A673 (cell line): ENCODE measurements around the gene NCKAP5. TPM values are rescaled to one million over a fixed set of nuclear protein-coding genes. Genes with fewer than 3 reads are reported as not detected.

Experiments
- BruUV-seq: library from RNA; stranded (reverse); fragments of 400-500 nt; replicated peaks from 2 replicates; lab custom pipeline; 2021; lab: Mats Ljungman, UMichigan
- CTCF ChIA-PET: fragments of 300-600 bp; sonication (Branson Sonifier 250); formaldehyde crosslinking; loops from one replicate; lab custom pipeline; 2022; ENCODE audit warnings: antibody characterized with exemption; lab: Charles Lee
- POLR2A ChIA-PET: fragments of 300-600 bp; sonication (Branson Sonifier 250); formaldehyde crosslinking; loops from one replicate; lab custom pipeline; 2022; ENCODE audit warnings: antibody characterized with exemption; ENCODE audit not compliant: low non-redundant PET; lab: Charles Lee
- DNase-seq: peaks from one replicate; pipeline ENCODE4 v3.0.0-alpha.2; 2015; ENCODE audit warnings: low spot score
- H3K27ac ChIP-seq: fragments of 200-600 bp; sonication (generic); 2 replicates; pipeline ENCODE4 v1.5.1; 2016; ENCODE audit warnings: mixed run types, low read depth, mild to moderate bottlenecking, mixed read lengths, antibody characterized with exemption, low read length; ENCODE audit not compliant: poor library complexity, severe bottlenecking
- H3K27me3 ChIP-seq: fragments of 200-600 bp; sonication (generic); replicated peaks from 2 replicates; pipeline ENCODE4 v1.6.1; 2017; ENCODE audit warnings: mixed run types, low read depth, mild to moderate bottlenecking, mixed read lengths, antibody characterized with exemption, low read length; ENCODE audit not compliant: insufficient read depth, poor library complexity
- H3K36me3 ChIP-seq: fragments of 200-600 bp; sonication (generic); 2 replicates; pipeline ENCODE4 v1.6.1; 2016; ENCODE audit warnings: mixed run types, mild to moderate bottlenecking, mixed read lengths, antibody characterized with exemption, low read length; ENCODE audit not compliant: insufficient read depth, poor library complexity, severe bottlenecking
- H3K4me1 ChIP-seq: fragments of 200-600 bp; sonication (generic); 2 replicates; pipeline ENCODE4 v1.6.1; 2017; ENCODE audit warnings: mixed run types, mild to moderate bottlenecking, mixed read lengths, antibody characterized with exemption, low read length; ENCODE audit not compliant: insufficient read depth, poor library complexity, severe bottlenecking
- H3K4me3 ChIP-seq: fragments of 200-600 bp; sonication (generic); 2 replicates; pipeline ENCODE4 v1.5.1; 2016; ENCODE audit warnings: low read depth, mixed run types, mild to moderate bottlenecking, mixed read lengths, low read length; ENCODE audit not compliant: poor library complexity, severe bottlenecking
- H3K9me3 ChIP-seq: fragments of 200-600 bp; sonication (generic); 2 replicates; pipeline ENCODE4 v1.6.1; 2016; ENCODE audit warnings: mixed run types, low read depth, mild to moderate bottlenecking, mixed read lengths, antibody characterized with exemption, low read length; ENCODE audit not compliant: poor library complexity, severe bottlenecking
- EZH2 ChIP-seq: fragments of 200-600 bp; sonication (generic); IDR thresholded peaks from 2 replicates; pipeline ENCODE4 v1.6.1; 2017; ENCODE audit warnings: borderline replicate concordance, low read depth, mild to moderate bottlenecking, mixed read lengths, antibody characterized with exemption, low read length; ENCODE audit not compliant: poor library complexity, severe bottlenecking
- intact Hi-C: fragments of 100-400 bp; cut with micrococcal nuclease; formaldehyde crosslinking; loops from one replicate; pipeline ENCODE4 v1.10.0; 2022; ENCODE audit not compliant: unreplicated experiment
- total RNA-seq: library from RNA; stranded (reverse); gene quantifications from 2 replicates; pipeline ENCODE4 v1.2.3, GENCODE V29; 2021
- TF ChIP-seq, protein P1 (sequence below): fragments of 300-800, 200-600 bp; sonication (generic); conservative IDR thresholded peaks from 2 replicates; pipeline ENCODE4 v1.5.1; 2017; ENCODE audit warnings: low read depth, mild to moderate bottlenecking, antibody characterized with exemption, low read length, moderate library complexity, mixed read lengths

The NCKAP5 gene
- total RNA-seq, 1 experiment from 2014 or later = 26.6 TPM

DNA sequence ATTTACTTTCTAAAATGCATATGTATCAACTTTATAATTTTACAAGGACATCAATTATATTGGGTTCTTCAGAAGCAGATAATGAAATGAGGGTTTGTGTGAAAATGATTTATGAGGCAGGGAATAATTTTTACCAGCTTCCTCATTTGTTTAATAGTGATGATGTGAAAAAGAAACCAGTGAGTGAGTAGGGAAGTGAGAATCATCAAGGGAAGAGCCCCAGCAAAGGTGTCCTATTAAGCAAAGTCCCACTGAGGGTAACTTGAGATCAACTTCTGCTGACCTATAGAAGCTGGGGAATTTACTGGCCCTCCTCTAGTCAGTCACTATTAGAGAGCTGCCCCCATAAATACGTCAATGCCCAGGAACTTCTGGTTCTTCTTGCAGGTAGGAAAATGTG is 631.5 kb downstream of the NCKAP5 start:
- H3K27me3 ChIP-seq = no peaks in the 10 kb centered on the region
- peak overlapping the region; percentile 1 for H3K27ac ChIP-seq
- CTCF ChIA-PET = no interaction called here
- no peak for DNase-seq
- no peaks in the 10 kb centered on the region for H3K36me3 ChIP-seq
- POLR2A ChIA-PET = interaction anchor here (0.6 kb wide), 1 partner anchor 12 kb away, joined by 3 read pairs; no protein-coding TSS in a partner anchor
- no peak for TF ChIP-seq EZH2
- TF ChIP-seq, protein P1, sequence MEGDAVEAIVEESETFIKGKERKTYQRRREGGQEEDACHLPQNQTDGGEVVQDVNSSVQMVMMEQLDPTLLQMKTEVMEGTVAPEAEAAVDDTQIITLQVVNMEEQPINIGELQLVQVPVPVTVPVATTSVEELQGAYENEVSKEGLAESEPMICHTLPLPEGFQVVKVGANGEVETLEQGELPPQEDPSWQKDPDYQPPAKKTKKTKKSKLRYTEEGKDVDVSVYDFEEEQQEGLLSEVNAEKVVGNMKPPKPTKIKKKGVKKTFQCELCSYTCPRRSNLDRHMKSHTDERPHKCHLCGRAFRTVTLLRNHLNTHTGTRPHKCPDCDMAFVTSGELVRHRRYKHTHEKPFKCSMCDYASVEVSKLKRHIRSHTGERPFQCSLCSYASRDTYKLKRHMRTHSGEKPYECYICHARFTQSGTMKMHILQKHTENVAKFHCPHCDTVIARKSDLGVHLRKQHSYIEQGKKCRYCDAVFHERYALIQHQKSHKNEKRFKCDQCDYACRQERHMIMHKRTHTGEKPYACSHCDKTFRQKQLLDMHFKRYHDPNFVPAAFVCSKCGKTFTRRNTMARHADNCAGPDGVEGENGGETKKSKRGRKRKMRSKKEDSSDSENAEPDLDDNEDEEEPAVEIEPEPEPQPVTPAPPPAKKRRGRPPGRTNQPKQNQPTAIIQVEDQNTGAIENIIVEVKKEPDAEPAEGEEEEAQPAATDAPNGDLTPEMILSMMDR = no peak
- intact Hi-C loops = loop anchor here (10.0 kb wide), 1 partner anchor 238 kb away; no protein-coding TSS in a partner anchor
- no TSS peak for BruUV-seq
- peaks cover 32% of the 10 kb centered on the region for H3K4me1 ChIP-seq
- H3K9me3 ChIP-seq = no peaks in the 10 kb centered on the region
- no peak overlapping the region for H3K4me3 ChIP-seq

- Histone ChIP-seq H3K4me1 (peaks cover 32% of the 10 kb centered on the region), H3K4me3 (no peak overlapping the region), H3K36me3 (no peaks in the 10 kb centered on the region), H3K27ac (no peak overlapping the region), H3K27me3 (no peaks in the 10 kb centered on the region), H3K9me3 (no peaks in the 10 kb centered on the region)
- ChIA-PET POLR2A (no interaction called here), CTCF (no interaction called here)
- TF ChIP-seq, protein P1 = no peak
- TF ChIP-seq EZH2 = no peak
- intact Hi-C loops = loop anchor here (10.0 kb wide), 1 partner anchor 239 kb away; no protein-coding TSS in a partner anchor
- peak; percentile 68 for DNase-seq
- no TSS peak for BruUV-seq
Measured at GRCh38 chr2:132936261-132936660, 632.0 kb downstream of the NCKAP5 start.

DNA sequence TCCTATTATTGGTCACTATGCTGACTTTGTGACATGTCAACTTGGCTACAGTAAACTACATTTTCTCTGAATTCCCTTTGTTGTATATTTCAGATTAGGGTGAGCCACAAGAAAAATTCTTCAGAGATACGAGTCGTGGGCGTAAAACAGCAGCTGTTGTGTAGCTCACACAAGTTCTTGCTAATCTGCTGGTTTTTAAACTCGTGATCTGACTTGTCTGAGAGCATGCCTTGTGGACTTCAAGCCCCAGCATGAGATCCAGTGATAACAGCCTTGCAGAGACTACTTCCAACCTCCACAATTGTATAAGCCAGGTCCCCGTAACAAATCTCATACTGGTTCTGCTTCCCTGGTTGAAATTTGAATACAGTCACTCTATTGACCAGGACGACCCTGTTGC is 638.5 kb downstream of the NCKAP5 start:
- Histone ChIP-seq H3K4me1 (no peaks in the 10 kb centered on the region), H3K4me3 (no peak overlapping the region), H3K9me3 (no peaks in the 10 kb centered on the region), H3K27ac (no peak overlapping the region), H3K36me3 (no peaks in the 10 kb centered on the region), H3K27me3 (no peaks in the 10 kb centered on the region)
- BruUV-seq = no TSS peak
- intact Hi-C loops = loop anchor here (10.0 kb wide), 1 partner anchor 245 kb away; no protein-coding TSS in a partner anchor
- ChIA-PET POLR2A (no interaction called here), CTCF (no interaction called here)
- DNase-seq = no peak
- no peak for TF ChIP-seq EZH2
- TF ChIP-seq, protein P1 = no peak
